OCI-LY7 (cell line): ENCODE data around the gene PGM2L1.

Experiments
- CTCF ChIP-seq: fragments of 200-600 bp; sonication (generic); conservative IDR thresholded peaks from 2 replicates; pipeline ENCODE4 v1.5.1; 2014; ENCODE audit warnings: mild to moderate bottlenecking, antibody characterized with exemption, low read length, moderate library complexity, mixed read lengths
- EZH2phosphoT487 ChIP-seq: fragments of 200-600 bp; sonication (generic); IDR thresholded peaks from 2 replicates; pipeline ENCODE4 v1.6.1; 2018; ENCODE audit warnings: low read depth, borderline replicate concordance, mild to moderate bottlenecking, mixed run types, antibody characterized with exemption, low read length, moderate library complexity, mixed read lengths

DNA sequence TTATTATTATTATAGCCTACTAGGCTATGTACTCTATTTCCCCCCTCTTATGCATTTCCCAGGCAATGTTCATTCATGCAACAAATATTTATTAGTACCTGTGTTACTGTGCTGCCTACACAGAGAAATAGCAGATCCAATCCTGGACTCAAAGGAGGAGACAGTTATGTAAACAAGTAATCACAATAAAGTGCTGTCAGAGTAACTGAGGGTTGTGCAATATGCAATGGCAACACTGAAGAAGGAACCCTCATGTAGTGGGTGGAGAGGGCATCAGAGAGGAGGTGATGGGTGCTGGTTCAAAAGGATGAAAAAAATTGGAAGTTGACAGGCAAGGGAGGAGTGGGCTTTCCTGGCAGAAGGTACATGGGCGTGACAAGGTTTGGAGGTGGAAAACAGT, 85.9 kb downstream of the PGM2L1 start:
- no peak for TF ChIP-seq CTCF
- no peak for TF ChIP-seq EZH2phosphoT487
